ENCODE data around the gene ACSF2.
"Not testable (repeated sequence)": the region's sequence is repeated elsewhere in the genome, so short reads cannot be mapped to it uniquely, and the experiment has no call there.

The ACSF2 gene

GRCh38 chr17:50470426-50470825, 44.4 kb downstream of the ACSF2 start:
- TF ChIP-seq CTCF (IDR thresholded peaks at IDR 0.05), result no peak
- Histone ChIP-seq H3K4me3 (no peak overlapping the region), H3K27ac (no peak overlapping the region)
- DNase-seq (ENCODE audit: low spot score), result no peak

GRCh38 chr17:50471009-50471905, 45.2 kb downstream of the ACSF2 start:
- DNase-seq (ENCODE audit: low spot score), result no peak
- H3K27ac ChIP-seq, result no peak overlapping the region
- no peak overlapping the region for H3K4me3 ChIP-seq
- TF ChIP-seq CTCF (IDR thresholded peaks at IDR 0.05), result no peak

GRCh38 chr17:50472286-50472685, 46.3 kb downstream of the ACSF2 start:
- no peak for DNase-seq (ENCODE audit: low spot score)
- no peak for TF ChIP-seq CTCF (IDR thresholded peaks at IDR 0.05)
- Histone ChIP-seq H3K27ac (no peak overlapping the region), H3K4me3 (no peak overlapping the region)

- DNase-seq (ENCODE audit: low spot score); H3K27ac ChIP-seq: not testable (repeated sequence)
Measured at GRCh38 chr17:50472761-50473161, 46.7 kb downstream of the ACSF2 start.

GRCh38 chr17:50473901-50474300, 47.9 kb downstream of the ACSF2 start:
- DNase-seq (ENCODE audit: low spot score), result no peak
- Histone ChIP-seq H3K27ac (no peak overlapping the region), H3K4me3 (no peak overlapping the region)
- no peak for TF ChIP-seq CTCF (IDR thresholded peaks at IDR 0.05)

More at GRCh38 chr17:50472761-50473161, 46.7 kb downstream of the ACSF2 start:
- not testable (repeated sequence) for H3K4me3 ChIP-seq

- no peak for DNase-seq (ENCODE audit: low spot score)
- TF ChIP-seq CTCF (IDR thresholded peaks at IDR 0.05), result no peak
- Histone ChIP-seq H3K27ac (no peak overlapping the region), H3K4me3 (no peak overlapping the region)
Measured at GRCh38 chr17:50474523-50474922, 48.5 kb downstream of the ACSF2 start.

- DNase-seq (ENCODE audit: low spot score), result no peak
- Histone ChIP-seq H3K27ac (no peak overlapping the region), H3K4me3 (no peak overlapping the region)
- TF ChIP-seq CTCF (IDR thresholded peaks at IDR 0.05), result no peak
Measured at GRCh38 chr17:50475362-50475761, 49.3 kb downstream of the ACSF2 start.

- DNase-seq (ENCODE audit: low spot score); H3K4me3 ChIP-seq; H3K27ac ChIP-seq: not testable (repeated sequence)
Measured at GRCh38 chr17:50475775-50476544, 49.9 kb downstream of the ACSF2 start.

Data from coronary artery (tissue), 2 donors.